Suppressor macrophage (primary cell): Measurements from ENCODE around the gene TUBGCP2.
"Not testable (repeated sequence)": the region's sequence is repeated elsewhere in the genome, so short reads cannot be mapped to it uniquely, and the experiment has no call there.

ENCODE experiments used
- DNase-seq, 4 experiments: peaks; one replicate each; pipeline ENCODE4 v3.0.0-alpha.2; 2020 to 2022

TUBGCP2 gene

GRCh38 chr10:133324198-133324792 is 15.6 kb upstream of the TUBGCP2 start:
- DNase-seq: peak in 2 of 4 experiments; percentile 31 to 62

- not testable (repeated sequence) for DNase-seq
Measured at GRCh38 chr10:133322064-133322709, 13.5 kb upstream of the TUBGCP2 start.

GRCh38 chr10:133320852-133321422 is 12.3 kb upstream of the TUBGCP2 start:
- DNase-seq: not testable (repeated sequence)

GRCh38 chr10:133318494-133319127 is 9.9 kb upstream of the TUBGCP2 start:
- peak; percentile 69 to 88 (median 80) for DNase-seq

GRCh38 chr10:133316732-133317131 is 8.1 kb upstream of the TUBGCP2 start:
- no peak for DNase-seq

GRCh38 chr10:133316266-133316665 is 7.6 kb upstream of the TUBGCP2 start:
- DNase-seq: no peak

GRCh38 chr10:133315847-133316246 is 7.2 kb upstream of the TUBGCP2 start:
- DNase-seq: no peak

GRCh38 chr10:133314911-133315310 is 6.2 kb upstream of the TUBGCP2 start:
- no peak for DNase-seq

- DNase-seq: no peak
Measured at GRCh38 chr10:133313192-133313591, 4.5 kb upstream of the TUBGCP2 start.

- no peak for DNase-seq
Measured at GRCh38 chr10:133312769-133313145, 4.1 kb upstream of the TUBGCP2 start.

- no peak for DNase-seq
Measured at GRCh38 chr10:133312016-133312768, 3.5 kb upstream of the TUBGCP2 start.

- no peak for DNase-seq
Measured at GRCh38 chr10:133311570-133311969, 2.9 kb upstream of the TUBGCP2 start.

GRCh38 chr10:133310789-133311188 is 2.1 kb upstream of the TUBGCP2 start:
- DNase-seq: no peak

GRCh38 chr10:133310399-133310755 is 1.7 kb upstream of the TUBGCP2 start:
- no peak for DNase-seq

GRCh38 chr10:133309720-133310398 is 1.2 kb upstream of the TUBGCP2 start:
- DNase-seq: no peak

- DNase-seq: peak; percentile 95 to 98 (median 97)
Measured at GRCh38 chr10:133309100-133309719, 538 bp upstream of the TUBGCP2 start.

- peak; percentile 65 to 82 (median 71) for DNase-seq
Measured at GRCh38 chr10:133307776-133308420, 774 bp downstream of the TUBGCP2 start.

GRCh38 chr10:133306941-133307379 is 1.7 kb downstream of the TUBGCP2 start:
- DNase-seq: no peak

GRCh38 chr10:133306097-133306476 is 2.6 kb downstream of the TUBGCP2 start:
- DNase-seq: no peak

- DNase-seq: no peak
Measured at GRCh38 chr10:133303206-133303605, 5.5 kb downstream of the TUBGCP2 start.

GRCh38 chr10:133302230-133302629 is 6.4 kb downstream of the TUBGCP2 start:
- DNase-seq: no peak
